BLaER1 treated with 17β-estradiol and CSF1 and Interleukin-3, amounts not matched to agents 10 nM and 100 nM (cell line): ENCODE results near the gene PRSS48.
"Not testable (repeated sequence)": the region's sequence is repeated elsewhere in the genome, so short reads cannot be mapped to it uniquely, and the experiment has no call there.

Source experiments
- H3K27ac ChIP-seq, 11 experiments: shearing (Covaris generic); formaldehyde crosslinking; 2 replicates each; pipeline ENCODE4 v1.8.1; 2022
- H3K27me3 ChIP-seq, 11 experiments: shearing (Covaris generic); formaldehyde crosslinking; 2 replicates each; pipeline ENCODE4 v1.8.1; 2022
- H3K36me3 ChIP-seq, 11 experiments: shearing (Covaris generic); formaldehyde crosslinking; 2 replicates each; pipeline ENCODE4 v1.8.1; 2022
- H3K4me1 ChIP-seq, 10 experiments: shearing (Covaris generic); formaldehyde crosslinking; 2 replicates each; pipeline ENCODE4 v1.8.1; 2022
- H3K4me2 ChIP-seq, 11 experiments: shearing (Covaris generic); formaldehyde crosslinking; 2 replicates each; pipeline ENCODE4 v1.8.1; 2022
- H3K4me3 ChIP-seq, 10 experiments: shearing (Covaris generic); formaldehyde crosslinking; 2 replicates each; pipeline ENCODE4 v1.8.1; 2022
- H3K9ac ChIP-seq, 11 experiments: shearing (Covaris generic); formaldehyde crosslinking; 2 replicates each; pipeline ENCODE4 v1.8.1; 2022
- H3K9me3 ChIP-seq, 11 experiments: shearing (Covaris generic); formaldehyde crosslinking; replicated peaks in 1 of 11; 2 replicates each; pipeline ENCODE4 v1.8.1; 2022
- H4K20me1 ChIP-seq, 11 experiments: shearing (Covaris generic); formaldehyde crosslinking; 2 replicates each; pipeline ENCODE4 v1.8.1; 2022
- Cebpa-rat ChIP-seq, 11 experiments: shearing (Covaris generic); IDR thresholded peaks; 2 replicates each; pipeline ENCODE4 v1.8.1; 2022

The PRSS48 gene

GRCh38 chr4:151313306-151314009, 36.5 kb downstream of the PRSS48 start:
- Histone ChIP-seq H3K4me3 (no peak overlapping the region), H3K27ac (no peak overlapping the region), H3K27me3 (no peaks in the 10 kb centered on the region), H3K9ac (no peak overlapping the region), H4K20me1 (no peaks in the 10 kb centered on the region), H3K4me1 (no peaks in the 10 kb centered on the region), H3K9me3 (no peaks in the 10 kb centered on the region), H3K36me3 (no peaks in the 10 kb centered on the region), H3K4me2 (no peak overlapping the region)
- TF ChIP-seq Cebpa-rat (IDR thresholded peaks at IDR 0.05) = no peak

GRCh38 chr4:151314010-151314355, 37.0 kb downstream of the PRSS48 start:
- no peak overlapping the region for H3K27ac ChIP-seq
- H4K20me1 ChIP-seq = no peaks in the 10 kb centered on the region

GRCh38 chr4:151314479-151314878, 37.5 kb downstream of the PRSS48 start:
- H3K27me3 ChIP-seq = no peaks in the 10 kb centered on the region
- no peak overlapping the region for H3K9ac ChIP-seq
- no peaks in the 10 kb centered on the region for H4K20me1 ChIP-seq
- H3K27ac ChIP-seq = no peak overlapping the region
- H3K4me1 ChIP-seq = no peaks in the 10 kb centered on the region
- no peaks in the 10 kb centered on the region for H3K9me3 ChIP-seq
- no peak overlapping the region for H3K4me2 ChIP-seq
- H3K36me3 ChIP-seq = no peaks in the 10 kb centered on the region
- TF ChIP-seq Cebpa-rat (IDR thresholded peaks at IDR 0.05) = no peak
- H3K4me3 ChIP-seq = no peak overlapping the region

More at GRCh38 chr4:151314010-151314355, 37.0 kb downstream of the PRSS48 start:
- no peak for TF ChIP-seq Cebpa-rat (IDR thresholded peaks at IDR 0.05)
- Histone ChIP-seq H3K4me3 (no peak overlapping the region), H3K9ac (no peak overlapping the region), H3K4me2 (no peak overlapping the region), H3K36me3 (no peaks in the 10 kb centered on the region), H3K9me3 (no peaks in the 10 kb centered on the region), H3K27me3 (no peaks in the 10 kb centered on the region), H3K4me1 (no peaks in the 10 kb centered on the region)

GRCh38 chr4:151315212-151315886, 38.4 kb downstream of the PRSS48 start:
- no peak overlapping the region for H3K4me2 ChIP-seq

GRCh38 chr4:151316645-151317044, 39.7 kb downstream of the PRSS48 start:
- H3K27me3 ChIP-seq = no peaks in the 10 kb centered on the region
- no peak for TF ChIP-seq Cebpa-rat (IDR thresholded peaks at IDR 0.05)
- no peaks in the 10 kb centered on the region for H3K4me1 ChIP-seq
- H3K4me3 ChIP-seq = no peak overlapping the region
- H3K9me3 ChIP-seq = no peaks in the 10 kb centered on the region
- H4K20me1 ChIP-seq = no peaks in the 10 kb centered on the region
- H3K27ac ChIP-seq = no peak overlapping the region
- no peak overlapping the region for H3K4me2 ChIP-seq
- no peaks in the 10 kb centered on the region for H3K36me3 ChIP-seq
- no peak overlapping the region for H3K9ac ChIP-seq

More at GRCh38 chr4:151315212-151315886, 38.4 kb downstream of the PRSS48 start:
- H3K9me3 ChIP-seq = no peaks in the 10 kb centered on the region
- H3K27ac ChIP-seq = no peak overlapping the region
- H3K9ac ChIP-seq = no peak overlapping the region
- TF ChIP-seq Cebpa-rat (IDR thresholded peaks at IDR 0.05) = no peak
- H3K4me3 ChIP-seq = no peak overlapping the region
- H3K36me3 ChIP-seq = no peaks in the 10 kb centered on the region
- no peaks in the 10 kb centered on the region for H4K20me1 ChIP-seq
- no peaks in the 10 kb centered on the region for H3K27me3 ChIP-seq
- H3K4me1 ChIP-seq = no peaks in the 10 kb centered on the region

- H3K36me3 ChIP-seq = no peaks in the 10 kb centered on the region
- H3K4me2 ChIP-seq = no peak overlapping the region
- no peak overlapping the region for H3K9ac ChIP-seq
- no peak overlapping the region for H3K27ac ChIP-seq
- H4K20me1 ChIP-seq = no peaks in the 10 kb centered on the region
- TF ChIP-seq Cebpa-rat (IDR thresholded peaks at IDR 0.05) = no peak
- H3K4me1 ChIP-seq = no peaks in the 10 kb centered on the region
- H3K4me3 ChIP-seq = no peak overlapping the region
- H3K27me3 ChIP-seq = no peaks in the 10 kb centered on the region
- H3K9me3 ChIP-seq = no peaks in the 10 kb centered on the region
These were observed 41.5 kb downstream of the PRSS48 start for GRCh38 chr4:151318307-151319006.

- no peak overlapping the region for H3K4me3 ChIP-seq
- H3K27ac ChIP-seq = no peak overlapping the region
- H4K20me1 ChIP-seq = no peaks in the 10 kb centered on the region
- TF ChIP-seq Cebpa-rat (IDR thresholded peaks at IDR 0.05) = no peak
- H3K27me3 ChIP-seq = no peaks in the 10 kb centered on the region
- H3K36me3 ChIP-seq = no peaks in the 10 kb centered on the region
- no peaks in the 10 kb centered on the region for H3K4me1 ChIP-seq
- H3K9ac ChIP-seq = no peak overlapping the region
- no peaks in the 10 kb centered on the region for H3K9me3 ChIP-seq
- no peak overlapping the region for H3K4me2 ChIP-seq
These were observed 42.5 kb downstream of the PRSS48 start for GRCh38 chr4:151319490-151319889.

- Histone ChIP-seq H3K27me3 (no peaks in the 10 kb centered on the region), H3K27ac (no peak overlapping the region), H3K9ac (no peak overlapping the region), H3K9me3 (peaks cover 11 to 20% (median 18%) of the 10 kb centered on the region in 11 experiments), H4K20me1 (no peaks in the 10 kb centered on the region), H3K4me2 (no peak overlapping the region), H3K4me1 (no peaks in the 10 kb centered on the region), H3K36me3 (no peaks in the 10 kb centered on the region; a peak in 1 of 22 replicates), H3K4me3 (no peak overlapping the region)
- no peak for TF ChIP-seq Cebpa-rat (IDR thresholded peaks at IDR 0.05)
These were observed 44.6 kb downstream of the PRSS48 start for GRCh38 chr4:151321586-151321985.

GRCh38 chr4:151322161-151322560, 45.2 kb downstream of the PRSS48 start:
- H3K9me3 ChIP-seq = peaks cover 11 to 24% (median 18%) of the 10 kb centered on the region in 11 experiments
- not testable (repeated sequence) for H3K4me3 ChIP-seq, H3K4me2 ChIP-seq, H3K27me3 ChIP-seq, H3K9ac ChIP-seq, H3K27ac ChIP-seq, H3K36me3 ChIP-seq, H3K4me1 ChIP-seq, H4K20me1 ChIP-seq
